Measurements from ENCODE around the gene HOXA7.

DNA sequence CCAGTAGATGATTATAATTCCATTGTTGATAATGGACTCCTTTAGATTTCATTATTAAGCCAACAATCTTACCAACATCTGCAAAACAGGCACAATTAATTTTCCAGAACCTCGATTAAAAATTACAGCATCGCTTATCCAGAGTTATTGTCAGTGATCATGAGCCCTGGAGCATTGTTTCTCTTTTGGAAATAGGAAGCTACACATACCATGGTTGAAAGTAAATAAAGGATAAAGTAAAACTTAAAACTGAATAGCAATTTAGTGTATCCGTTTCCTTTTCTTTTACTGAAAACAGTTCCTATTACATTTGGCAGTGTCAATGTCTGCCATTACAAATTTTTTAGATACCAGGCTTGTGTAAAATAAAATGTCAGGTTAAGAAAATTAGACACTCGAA is 44.1 kb downstream of the HOXA7 start:
- TF ChIP-seq EZH2phosphoT487 (IDR thresholded peaks at IDR 0.05; ENCODE audit: insufficient read depth, low read depth) (no peak), EZH2 (IDR thresholded peaks at IDR 0.05; ENCODE audit: insufficient read depth, poor library complexity, severe bottlenecking) (no peak)
